Lower leg skin (tissue), 3 donors: ENCODE results near the gene ELP4.

ENCODE experiments used
- CTCF ChIP-seq, 3 donors: fragments of 450-650 bp; IDR thresholded peaks; one replicate each; pipeline ENCODE4 v1.5.1; 2016; ENCODE audit warnings: antibody characterized with exemption in 3 of 3, mild to moderate bottlenecking in 3 of 3, moderate library complexity in 2 of 3
- POLR2A ChIP-seq, 2 donors: fragments of 450-650 bp; IDR thresholded peaks; one replicate each; pipeline ENCODE4 v1.6.1; 2016 to 2017; ENCODE audit warnings: antibody characterized with exemption in 2 of 2, mild to moderate bottlenecking in 1 of 2, moderate library complexity in 1 of 2

GRCh38 chr11:31477528-31478222, 31.9 kb upstream of the ELP4 start:
- no peak for TF ChIP-seq CTCF (IDR thresholded peaks at IDR 0.05)
- no peak for TF ChIP-seq POLR2A (IDR thresholded peaks at IDR 0.05)
